ENCODE results near the gene CSPG4.
"Not testable (repeated sequence)": the region's sequence is repeated elsewhere in the genome, so short reads cannot be mapped to it uniquely, and the experiment has no call there.

The CSPG4 gene

DNA sequence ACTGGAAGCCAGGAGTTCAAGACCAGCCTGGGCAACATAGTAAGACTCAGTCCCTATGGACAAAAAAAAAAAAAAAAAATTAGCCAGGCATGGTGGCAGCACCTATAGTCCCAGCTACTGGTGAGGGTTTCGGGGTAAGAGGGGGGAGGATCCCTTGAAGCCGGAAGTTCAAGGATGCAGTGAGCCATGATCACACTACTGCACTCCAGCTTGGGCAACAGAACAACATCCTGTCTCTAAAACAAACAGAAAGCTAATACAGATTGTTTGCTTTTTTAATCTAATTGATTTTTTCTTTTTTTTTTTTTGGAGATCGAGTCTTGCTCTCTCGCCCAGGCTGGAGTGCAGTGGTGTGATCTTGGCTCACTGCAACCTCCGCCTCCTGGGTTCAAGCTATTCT, 71.0 kb downstream of the CSPG4 start:
- H3K9ac ChIP-seq (ENCODE audit: low read length in 5 of 5), result no peak overlapping the region
- H3K27me3 ChIP-seq (ENCODE audit: control insufficient read depth in 5 of 5, insufficient read depth in 4 of 5, low read length in 5 of 5), result no peaks in the 10 kb centered on the region
- no peaks in the 10 kb centered on the region for H3K9me3 ChIP-seq (ENCODE audit: control insufficient read depth in 5 of 5, low read length in 5 of 5)
- peaks cover 16 to 49% (median 45%) of the 10 kb centered on the region in 5 donors for H3K4me1 ChIP-seq (ENCODE audit: control insufficient read depth in 5 of 5, insufficient read depth in 5 of 5, low read length in 5 of 5)
- no peak overlapping the region for H3K4me3 ChIP-seq (ENCODE audit: low read depth in 1 of 5, low read length in 5 of 5)
- no peak overlapping the region for H3K27ac ChIP-seq (ENCODE audit: low read depth, low read length)
- no peaks in the 10 kb centered on the region for H3K36me3 ChIP-seq (ENCODE audit: control insufficient read depth in 5 of 5, insufficient read depth in 5 of 5, low read length in 5 of 5)

DNA sequence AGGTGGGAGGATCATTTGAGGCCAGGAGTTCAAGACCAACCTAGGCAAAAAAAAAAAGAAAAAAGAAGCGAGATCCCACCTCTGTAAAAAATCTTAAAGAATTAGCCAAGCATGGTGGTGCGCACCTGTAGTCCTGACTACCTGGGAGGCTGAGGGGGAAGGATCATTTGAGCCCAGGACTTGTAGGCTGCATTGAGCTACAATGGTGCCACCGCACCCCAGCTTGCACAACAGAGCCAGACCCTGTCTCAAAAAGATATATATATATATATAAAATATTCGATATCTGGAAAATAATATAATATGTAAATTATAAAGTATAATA, 71.5 kb downstream of the CSPG4 start:
- no peak overlapping the region for H3K4me3 ChIP-seq (ENCODE audit: low read depth in 1 of 5, low read length in 5 of 5)
- H3K36me3 ChIP-seq (ENCODE audit: control insufficient read depth in 5 of 5, insufficient read depth in 5 of 5, low read length in 5 of 5), result no peaks in the 10 kb centered on the region
- peak overlapping the region in 1 of 5 donors; percentile 76 for H3K9ac ChIP-seq (ENCODE audit: low read length in 5 of 5)
- H3K4me1 ChIP-seq (ENCODE audit: control insufficient read depth in 5 of 5, insufficient read depth in 5 of 5, low read length in 5 of 5), result peaks cover 13 to 44% (median 41%) of the 10 kb centered on the region in 5 donors
- peak overlapping the region; percentile 88 for H3K27ac ChIP-seq (ENCODE audit: low read depth, low read length)
- no peaks in the 10 kb centered on the region for H3K9me3 ChIP-seq (ENCODE audit: control insufficient read depth in 5 of 5, low read length in 5 of 5)
- H3K27me3 ChIP-seq (ENCODE audit: control insufficient read depth in 5 of 5, insufficient read depth in 4 of 5, low read length in 5 of 5), result no peaks in the 10 kb centered on the region

DNA sequence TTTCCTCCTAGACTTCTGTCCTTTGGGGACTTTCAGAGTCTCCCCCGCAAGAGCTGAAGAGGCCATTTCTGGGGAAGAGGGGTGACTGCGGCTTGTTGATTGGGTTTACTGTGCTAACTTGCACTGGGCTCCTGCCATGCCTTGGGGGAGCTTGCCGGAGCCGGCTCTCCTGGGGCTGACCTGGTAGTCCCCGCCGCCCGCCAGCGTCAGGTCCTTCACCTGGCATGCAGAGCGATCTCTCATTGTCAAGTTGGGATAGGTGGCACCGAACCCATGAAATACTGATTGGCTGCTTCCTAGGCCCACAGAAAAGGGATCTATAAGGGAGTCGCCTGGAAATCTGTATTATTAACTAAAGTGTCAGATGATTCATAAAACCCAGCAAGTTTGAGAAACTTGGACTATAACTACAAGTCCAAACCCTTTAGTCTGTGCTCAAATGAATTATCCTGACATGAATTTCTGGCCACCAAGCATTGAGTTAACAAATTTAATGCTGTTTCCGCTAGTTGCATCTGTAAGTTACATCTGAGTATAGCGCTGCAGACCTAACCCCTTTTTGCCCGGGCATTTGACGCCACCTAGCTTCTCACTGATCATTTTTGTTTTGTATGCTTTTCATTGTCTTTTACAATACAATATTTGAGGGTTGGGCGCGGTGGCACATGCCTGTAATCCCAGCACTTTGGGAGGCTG, 72.0 kb downstream of the CSPG4 start:
- Histone ChIP-seq H3K4me3 (ENCODE audit: low read depth in 1 of 5, low read length in 5 of 5) (peak overlapping the region; percentile 85 to 100 (median 97)), H3K36me3 (ENCODE audit: control insufficient read depth in 5 of 5, insufficient read depth in 5 of 5, low read length in 5 of 5) (no peaks in the 10 kb centered on the region), H3K9ac (ENCODE audit: low read length in 5 of 5) (peak overlapping the region; percentile 26 to 87 (median 76)), H3K27me3 (ENCODE audit: control insufficient read depth in 5 of 5, insufficient read depth in 4 of 5, low read length in 5 of 5) (no peaks in the 10 kb centered on the region), H3K9me3 (ENCODE audit: control insufficient read depth in 5 of 5, low read length in 5 of 5) (no peaks in the 10 kb centered on the region), H3K4me1 (ENCODE audit: control insufficient read depth in 5 of 5, insufficient read depth in 5 of 5, low read length in 5 of 5) (peaks cover 13 to 41% (median 39%) of the 10 kb centered on the region in 5 donors), H3K27ac (ENCODE audit: low read depth, low read length) (peak overlapping the region; percentile 88)

DNA sequence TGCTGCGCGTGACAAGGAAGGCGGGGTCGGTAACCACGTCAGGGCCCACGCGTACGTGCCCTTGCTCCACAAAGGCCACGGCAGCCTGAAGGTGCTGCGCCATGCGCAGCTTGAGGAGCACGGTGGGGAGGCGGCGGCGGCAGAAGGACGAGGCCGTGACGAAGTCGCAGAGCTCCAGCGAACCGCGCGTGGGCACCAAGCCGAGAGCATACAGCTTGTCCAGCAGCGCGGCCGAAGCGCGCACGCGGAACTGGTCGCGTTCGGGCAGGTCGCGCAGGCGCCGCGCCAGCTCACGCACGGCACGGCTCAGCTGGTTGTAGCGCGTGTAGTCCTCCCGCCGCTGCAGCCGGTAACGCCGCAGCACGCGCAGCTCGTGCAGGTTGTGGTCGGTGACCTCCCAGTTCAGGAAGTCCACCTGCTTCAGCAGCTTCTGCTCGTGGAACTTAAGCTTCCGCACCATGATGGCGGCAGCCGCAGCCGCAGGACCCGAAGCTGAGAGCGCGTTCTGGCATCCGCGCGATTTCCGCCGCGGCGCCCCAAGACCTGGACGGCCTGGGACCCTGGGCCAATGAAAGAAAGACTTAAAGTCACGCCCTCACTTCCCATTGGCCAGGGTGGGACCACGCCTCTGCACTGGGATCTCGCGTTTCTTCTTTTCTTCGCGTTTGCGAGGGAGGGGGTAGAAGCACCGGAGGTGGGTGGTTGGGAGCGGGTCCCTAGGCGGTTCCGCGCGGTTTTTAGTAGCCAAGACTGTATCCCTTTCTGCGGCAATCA, 72.8 kb downstream of the CSPG4 start, which contains the start of gene IMP3:
Gene IMP3, minus strand, starts transcription at position 516 of the 774 bp plus-strand sequence. Its CDS starts 56 bp downstream, at position 460.
- Histone ChIP-seq H3K9ac (ENCODE audit: low read length in 5 of 5) (peak within 1 kb of the TSS; percentile 75 to 87 (median 78)), H3K27ac (ENCODE audit: low read depth, low read length) (peak within 1 kb of the TSS; percentile 88), H3K36me3 (ENCODE audit: control insufficient read depth in 5 of 5, insufficient read depth in 5 of 5, low read length in 5 of 5) (no peaks in the 10 kb centered on the region), H3K9me3 (ENCODE audit: control insufficient read depth in 5 of 5, low read length in 5 of 5) (no peaks in the 10 kb centered on the region), H3K4me1 (ENCODE audit: control insufficient read depth in 5 of 5, insufficient read depth in 5 of 5, low read length in 5 of 5) (peaks cover 13 to 41% (median 39%) of the 10 kb centered on the region in 5 donors), H3K4me3 (ENCODE audit: low read depth in 1 of 5, low read length in 5 of 5) (peak within 1 kb of the TSS; percentile 94 to 100 (median 97)), H3K27me3 (ENCODE audit: control insufficient read depth in 5 of 5, insufficient read depth in 4 of 5, low read length in 5 of 5) (no peaks in the 10 kb centered on the region)

DNA sequence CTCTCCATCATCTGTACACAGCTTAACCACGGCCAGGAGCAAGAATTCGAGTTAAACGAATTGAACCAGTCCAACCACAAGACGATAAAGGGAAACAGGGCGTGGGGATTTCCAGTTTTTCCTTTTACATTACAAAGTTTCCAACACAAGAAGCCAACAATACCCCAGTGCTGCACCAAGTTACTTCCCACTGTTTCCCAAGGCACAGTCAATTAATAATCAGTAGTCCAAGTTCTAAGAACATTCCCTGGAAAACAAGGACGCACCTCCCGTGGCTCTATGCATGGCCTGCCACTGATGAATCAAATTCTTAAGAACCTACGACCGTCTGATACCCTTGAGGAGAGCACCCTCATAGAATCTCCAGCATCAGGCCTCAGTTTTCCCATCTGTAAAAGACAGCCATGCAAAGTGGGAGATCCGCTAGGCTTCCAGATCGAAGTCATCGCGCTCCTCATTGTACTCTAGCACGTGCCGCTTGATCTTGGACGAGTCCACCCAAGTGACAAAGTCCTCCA, 73.4 kb downstream of the CSPG4 start:
- H3K27me3 ChIP-seq (ENCODE audit: control insufficient read depth in 5 of 5, insufficient read depth in 4 of 5, low read length in 5 of 5), result no peaks in the 10 kb centered on the region
- H3K4me3 ChIP-seq (ENCODE audit: low read depth in 1 of 5, low read length in 5 of 5), result peak overlapping the region; percentile 94 to 100 (median 97)
- no peaks in the 10 kb centered on the region for H3K9me3 ChIP-seq (ENCODE audit: control insufficient read depth in 5 of 5, low read length in 5 of 5)
- H3K27ac ChIP-seq (ENCODE audit: low read depth, low read length), result peak overlapping the region; percentile 88
- peaks cover 13 to 41% (median 39%) of the 10 kb centered on the region in 5 donors for H3K4me1 ChIP-seq (ENCODE audit: control insufficient read depth in 5 of 5, insufficient read depth in 5 of 5, low read length in 5 of 5)
- no peaks in the 10 kb centered on the region for H3K36me3 ChIP-seq (ENCODE audit: control insufficient read depth in 5 of 5, insufficient read depth in 5 of 5, low read length in 5 of 5)
- H3K9ac ChIP-seq (ENCODE audit: low read length in 5 of 5), result peak overlapping the region; percentile 75 to 87 (median 78)

DNA sequence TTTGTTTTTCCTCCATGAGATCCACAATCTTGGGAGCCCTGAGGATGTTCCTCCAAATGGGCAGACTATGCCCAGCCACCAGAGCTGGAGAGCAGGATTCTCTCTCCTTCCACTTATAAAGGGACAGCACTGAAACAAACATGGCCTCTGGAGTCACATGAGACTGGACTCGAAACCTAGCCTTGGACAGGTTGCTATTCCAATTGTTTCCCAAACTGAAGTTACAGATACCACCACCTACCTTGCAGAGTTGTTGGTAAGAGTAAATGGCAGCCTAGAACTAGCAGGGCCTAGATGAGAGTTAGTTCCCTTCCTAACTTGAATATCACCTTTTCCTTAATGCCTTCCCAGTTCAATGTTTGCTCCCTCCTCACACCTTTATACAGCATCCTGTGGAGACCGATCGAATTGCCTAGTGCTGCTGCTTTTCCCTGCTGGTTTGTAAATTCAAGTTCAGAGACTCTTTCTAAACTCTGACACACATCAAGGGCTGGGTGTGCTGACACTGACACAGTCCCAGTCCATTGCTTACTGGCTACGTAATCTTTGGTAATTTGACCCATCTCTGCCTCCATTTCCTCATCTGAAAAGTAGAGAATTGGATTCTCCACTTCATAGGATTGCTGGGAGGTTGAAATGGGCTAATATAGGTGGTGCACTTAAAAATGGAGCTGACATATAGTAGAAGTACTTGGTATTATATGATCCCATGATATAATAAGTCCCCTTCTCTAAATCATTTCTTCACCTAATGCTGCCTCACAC, 75.2 kb downstream of the CSPG4 start:
- Histone ChIP-seq H3K27ac (ENCODE audit: low read depth, low read length) (peak overlapping the region; percentile 88), H3K36me3 (ENCODE audit: control insufficient read depth in 5 of 5, insufficient read depth in 5 of 5, low read length in 5 of 5) (no peaks in the 10 kb centered on the region), H3K9me3 (ENCODE audit: control insufficient read depth in 5 of 5, low read length in 5 of 5) (no peaks in the 10 kb centered on the region), H3K4me1 (ENCODE audit: control insufficient read depth in 5 of 5, insufficient read depth in 5 of 5, low read length in 5 of 5) (peaks cover 13 to 41% (median 39%) of the 10 kb centered on the region in 5 donors), H3K27me3 (ENCODE audit: control insufficient read depth in 5 of 5, insufficient read depth in 4 of 5, low read length in 5 of 5) (no peaks in the 10 kb centered on the region), H3K9ac (ENCODE audit: low read length in 5 of 5) (peak overlapping the region; percentile 49 to 87 (median 65)), H3K4me3 (ENCODE audit: low read depth in 1 of 5, low read length in 5 of 5) (peak overlapping the region in 4 of 5 donors; percentile 27 to 100 (median 79))

DNA sequence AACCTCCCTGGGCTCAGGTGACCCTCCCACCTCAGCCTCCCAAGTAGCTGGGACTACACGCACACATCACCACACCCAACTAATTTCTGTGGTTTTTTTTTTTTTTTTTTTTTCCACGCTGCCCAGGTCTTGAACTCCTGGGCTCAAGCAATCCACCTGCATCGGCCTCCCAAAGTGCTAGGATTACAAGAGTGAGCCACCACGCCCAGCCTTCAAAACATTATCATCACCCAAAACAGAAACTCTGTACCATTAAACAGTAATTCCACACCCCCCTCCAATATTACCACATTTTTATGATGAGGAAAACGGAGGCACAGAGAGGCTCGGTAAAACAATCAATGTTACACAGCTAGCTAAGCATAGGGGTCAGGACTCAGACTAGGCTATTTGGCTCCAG, 76.6 kb downstream of the CSPG4 start:
- H3K27me3 ChIP-seq (ENCODE audit: control insufficient read depth in 5 of 5, insufficient read depth in 4 of 5, low read length in 5 of 5), result no peaks in the 10 kb centered on the region
- no peaks in the 10 kb centered on the region for H3K9me3 ChIP-seq (ENCODE audit: control insufficient read depth in 5 of 5, low read length in 5 of 5)
- H3K9ac ChIP-seq (ENCODE audit: low read length in 5 of 5), result no peak overlapping the region
- no peaks in the 10 kb centered on the region for H3K36me3 ChIP-seq (ENCODE audit: control insufficient read depth in 5 of 5, insufficient read depth in 5 of 5, low read length in 5 of 5)
- H3K27ac ChIP-seq (ENCODE audit: low read depth, low read length), result no peak overlapping the region
- H3K4me3 ChIP-seq (ENCODE audit: low read depth in 1 of 5, low read length in 5 of 5), result no peak overlapping the region
- H3K4me1 ChIP-seq (ENCODE audit: control insufficient read depth in 5 of 5, insufficient read depth in 5 of 5, low read length in 5 of 5), result peaks cover 13 to 41% (median 39%) of the 10 kb centered on the region in 5 donors

DNA sequence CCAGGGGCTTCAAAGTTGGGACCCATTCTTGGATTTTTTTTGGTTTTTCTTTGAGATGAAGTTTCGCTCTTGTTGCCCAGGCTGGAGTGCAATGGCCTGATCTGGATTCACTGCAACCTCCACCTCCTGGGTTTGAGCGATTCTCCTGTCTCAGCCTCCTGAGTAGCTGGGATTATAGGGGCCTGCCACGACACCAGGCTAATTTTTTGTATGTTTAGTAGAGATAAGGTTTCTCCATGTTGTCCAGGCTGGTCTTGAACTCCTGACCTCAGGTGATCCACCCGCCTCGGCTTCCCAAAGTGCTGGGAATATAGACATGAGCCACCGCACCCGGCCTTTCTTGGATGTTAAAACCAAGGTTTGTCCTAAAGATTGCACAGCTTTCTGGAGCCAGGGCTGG, 78.7 kb downstream of the CSPG4 start:
- not testable (repeated sequence) for H3K27ac ChIP-seq (ENCODE audit: low read depth, low read length); H3K4me3 ChIP-seq (ENCODE audit: low read depth in 1 of 5, low read length in 5 of 5); H3K9me3 ChIP-seq (ENCODE audit: control insufficient read depth in 5 of 5, low read length in 5 of 5); H3K27me3 ChIP-seq (ENCODE audit: control insufficient read depth in 5 of 5, insufficient read depth in 4 of 5, low read length in 5 of 5); H3K9ac ChIP-seq (ENCODE audit: low read length in 5 of 5); H3K36me3 ChIP-seq (ENCODE audit: control insufficient read depth in 5 of 5, insufficient read depth in 5 of 5, low read length in 5 of 5)
- H3K4me1 ChIP-seq (ENCODE audit: control insufficient read depth in 5 of 5, insufficient read depth in 5 of 5, low read length in 5 of 5), result peaks cover 10 to 22% (median 22%) of the 10 kb centered on the region in 5 donors

DNA sequence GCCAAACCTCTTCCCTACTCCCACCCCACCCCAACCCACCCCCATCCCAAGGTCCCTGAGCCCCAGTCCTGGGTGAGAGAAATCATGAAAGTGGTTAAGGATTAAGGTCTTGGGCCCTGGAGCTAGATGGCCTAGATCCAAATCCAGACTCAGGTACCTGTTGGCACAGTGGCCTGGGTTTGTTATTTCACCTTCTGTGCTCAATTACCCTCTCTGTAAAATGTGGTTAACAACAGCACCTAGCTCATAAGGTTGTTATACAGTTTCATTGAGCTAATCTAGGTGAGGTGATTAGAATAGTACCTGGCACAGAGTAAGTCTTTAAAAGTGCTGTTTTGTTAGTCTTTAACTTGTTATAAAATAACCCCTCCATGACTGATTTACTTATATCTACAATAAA, 80.7 kb downstream of the CSPG4 start:
- no peaks in the 10 kb centered on the region for H3K9me3 ChIP-seq (ENCODE audit: control insufficient read depth in 5 of 5, low read length in 5 of 5)
- H3K9ac ChIP-seq (ENCODE audit: low read length in 5 of 5), result no peak overlapping the region
- no peak overlapping the region for H3K27ac ChIP-seq (ENCODE audit: low read depth, low read length)
- no peak overlapping the region for H3K4me3 ChIP-seq (ENCODE audit: low read depth in 1 of 5, low read length in 5 of 5)
- H3K36me3 ChIP-seq (ENCODE audit: control insufficient read depth in 5 of 5, insufficient read depth in 5 of 5, low read length in 5 of 5), result no peaks in the 10 kb centered on the region
- no peaks in the 10 kb centered on the region for H3K27me3 ChIP-seq (ENCODE audit: control insufficient read depth in 5 of 5, insufficient read depth in 4 of 5, low read length in 5 of 5)
- H3K4me1 ChIP-seq (ENCODE audit: control insufficient read depth in 5 of 5, insufficient read depth in 5 of 5, low read length in 5 of 5), result peaks cover 0 to 2% (median 2%) of the 10 kb centered on the region in 5 donors
